ENCODE measurements around the gene GULP1. TPM values are rescaled to one million over a fixed set of nuclear protein-coding genes. Genes with fewer than 3 reads are reported as not detected.

GULP1 gene
- total and polyA plus RNA-seq, 11 donors = 1.1 to 8.3 (median 4.7) TPM

GRCh38 chr2:188291142-188291616, 495 bp upstream of the GULP1 start:
- 4 to 6% (median 5%) methylated on average over 12 of the region's 12 CpGs for WGBS, 4 donors
- Histone ChIP-seq H3K27ac (peak overlapping the region; percentile 53 to 92 (median 83)), H3K4me1 (peaks cover 0 to 24% (median 4%) of the 10 kb centered on the region in 12 donors), H3K27me3 (peaks cover 0 to 15% (median 0%) of the 10 kb centered on the region in 9 donors), H3K4me3 (peak overlapping the region; percentile 45 to 83 (median 74)), H3K36me3 (no peaks in the 10 kb centered on the region), H3K9me3 (no peaks in the 10 kb centered on the region)
- peak in 1 of 4 donors; percentile 48 for ATAC-seq
- peak in 1 of 5 donors; percentile 23 for DNase-seq
- TF ChIP-seq POLR2A (IDR thresholded peaks at IDR 0.05) (peak in 1 of 2 donors; percentile 11), CTCF (IDR thresholded peaks at IDR 0.05) (no peak)
- intact Hi-C loops (cut with DNase I) = loop anchor here in 6 of 10 donors (5.0 to 10.0 kb wide), 5 partner anchors 54 to 224 kb away; no protein-coding TSS in a partner anchor

GRCh38 chr2:188292348-188293239, 920 bp downstream of the GULP1 start:
- ATAC-seq = peak; percentile 66 to 90 (median 88)
- H3K36me3 ChIP-seq = no peaks in the 10 kb centered on the region
- peak; percentile 58 to 80 (median 73) for DNase-seq
- intact Hi-C loops (cut with DNase I) = loop anchor here in 6 of 10 donors (2.0 to 10.0 kb wide), 7 partner anchors 40 to 222 kb away; no protein-coding TSS in a partner anchor
- peak overlapping the region; percentile 53 to 92 (median 83) for H3K27ac ChIP-seq
- H3K9me3 ChIP-seq = no peaks in the 10 kb centered on the region
- whole genome bisulfite sequencing, 4 donors = 1 to 2% (median 1%) methylated on average over 12 to 54 of the region's 54 CpGs
- H3K4me1 ChIP-seq = peaks cover 0 to 24% (median 4%) of the 10 kb centered on the region in 12 donors
- TF ChIP-seq CTCF (IDR thresholded peaks at IDR 0.05) = no peak
- TF ChIP-seq POLR2A (IDR thresholded peaks at IDR 0.05) = peak in 1 of 2 donors; percentile 23
- peaks cover 0 to 15% (median 0%) of the 10 kb centered on the region in 9 donors for H3K27me3 ChIP-seq
- peak overlapping the region; percentile 45 to 83 (median 74) for H3K4me3 ChIP-seq

GRCh38 chr2:188293601-188294351, 2.1 kb downstream of the GULP1 start:
- H3K36me3 ChIP-seq = no peaks in the 10 kb centered on the region
- TF ChIP-seq CTCF (IDR thresholded peaks at IDR 0.05) = no peak
- no peak for TF ChIP-seq POLR2A (IDR thresholded peaks at IDR 0.05)
- 25 to 36% (median 36%) methylated on average over 10 of the region's 10 CpGs for WGBS, 4 donors
- no peaks in the 10 kb centered on the region for H3K9me3 ChIP-seq
- intact Hi-C loops (cut with DNase I) = loop anchor here in 6 of 10 donors (2.0 to 10.0 kb wide), 7 partner anchors 39 to 221 kb away; no protein-coding TSS in a partner anchor
- DNase-seq = peak; percentile 54 to 72 (median 67)
- peaks cover 0 to 24% (median 4%) of the 10 kb centered on the region in 12 donors for H3K4me1 ChIP-seq
- peak overlapping the region in 11 of 12 donors; percentile 45 to 83 (median 72) for H3K4me3 ChIP-seq
- H3K27me3 ChIP-seq = peaks cover 0 to 15% (median 0%) of the 10 kb centered on the region in 9 donors
- peak in 3 of 4 donors; percentile 19 to 41 (median 21) for ATAC-seq
- H3K27ac ChIP-seq = peak overlapping the region in 11 of 12 donors; percentile 46 to 92 (median 82)
